B cell (primary cell): ENCODE results near the gene LRCH1. TPM values are rescaled to one million over a fixed set of nuclear protein-coding genes. Genes with fewer than 3 reads are reported as not detected.

Experiments
- ATAC-seq: fragments of 200-7000 bp; cut with Tn5 transposase; one replicate; pipeline ENCODE4 v1.10.0; 2021; ENCODE audit warnings: low read depth, mild to moderate bottlenecking, moderate number of reproducible peaks, moderate library complexity
- CTCF ChIA-PET: fragments of 350-600 bp; sonication (Branson Sonifier 250); formaldehyde crosslinking; loops from one replicate; lab custom pipeline; 2021; ENCODE audit warnings: antibody characterized with exemption, inconsistent platforms; lab: Charles Lee
- POLR2A ChIA-PET: fragments of 350-600 bp; sonication (Branson Sonifier 250); formaldehyde crosslinking; loops from one replicate; lab custom pipeline; 2021; ENCODE audit warnings: antibody characterized with exemption; lab: Charles Lee
- DNase-seq: peaks from one replicate; pipeline ENCODE4 v3.0.0; 2013
- H2AFZ ChIP-seq: 2 replicates; pipeline ENCODE4 v1.6.1; 2012; ENCODE audit warnings: mild to moderate bottlenecking, low read depth, low read length; ENCODE audit not compliant: insufficient read depth, poor library complexity, severe bottlenecking
- H3K27ac ChIP-seq, 2 donors: 1 replicate in 1 of 2; 2 replicates in 1 of 2; pipeline ENCODE4 v1.5.1; 2012 to 2013; ENCODE audit warnings: low read length in 2 of 2, mild to moderate bottlenecking in 2 of 2, moderate library complexity in 1 of 2
- H3K27me3 ChIP-seq, 4 experiments: fragments of 200-600 bp in 1 of 4; sonication (generic) in 1 of 4; replicated peaks in 1 of 4; 1 replicate in 2 of 4; 2 replicates in 2 of 4; pipeline versions ENCODE4 v1.6.1 to v1.7.0; 2013 to 2016; ENCODE audit warnings: low read length in 3 of 4, mild to moderate bottlenecking in 2 of 4, mixed read lengths in 1 of 4, moderate library complexity in 1 of 4; ENCODE audit not compliant: insufficient read depth in 4 of 4, control insufficient read depth in 3 of 4; ENCODE audit errors: control extremely low read depth in 1 of 4
- H3K36me3 ChIP-seq, 2 experiments: replicated peaks in 1 of 2; 1 replicate in 1 of 2; 2 replicates in 1 of 2; pipeline versions ENCODE4 v1.6.1 to v1.7.1; 2013; ENCODE audit warnings: low read length in 1 of 2; ENCODE audit not compliant: insufficient read depth in 2 of 2, control insufficient read depth in 1 of 2; ENCODE audit errors: control extremely low read depth in 1 of 2, extremely low read depth in 1 of 2
- H3K4me1 ChIP-seq, 2 donors: fragments of 200-600 bp in 1 of 2; sonication (generic) in 1 of 2; 1 replicate in 1 of 2; 2 replicates in 1 of 2; pipeline versions ENCODE4 v1.5.1 to v1.6.1; 2013 to 2017; ENCODE audit warnings: low read length in 2 of 2; ENCODE audit not compliant: control insufficient read depth in 2 of 2, insufficient read depth in 2 of 2
- H3K4me2 ChIP-seq: replicated peaks from 2 replicates; pipeline ENCODE3; 2012; ENCODE audit warnings: mild to moderate bottlenecking, low read depth, low read length; ENCODE audit not compliant: poor library complexity, severe bottlenecking
- H3K4me3 ChIP-seq, 5 experiments: fragments of 200-600 bp in 1 of 5; sonication (generic) in 1 of 5; 1 replicate in 3 of 5; 2 replicates in 2 of 5; pipeline versions ENCODE4 v1.5.1 to v1.7.0; 2011 to 2016; ENCODE audit warnings: low read length in 4 of 5, mild to moderate bottlenecking in 4 of 5, low read depth in 2 of 5, control low read depth in 1 of 5, moderate library complexity in 1 of 5; ENCODE audit not compliant: insufficient read depth in 1 of 5; ENCODE audit errors: control extremely low read depth in 1 of 5, extremely low read depth in 1 of 5
- H3K79me2 ChIP-seq: fragments of 200-600 bp; sonication (generic); one replicate; pipeline ENCODE4 v1.6.0; 2016; ENCODE audit warnings: low read length; ENCODE audit not compliant: control insufficient read depth, insufficient read depth
- H3K9ac ChIP-seq: fragments of 200-600 bp; sonication (generic); 2 replicates; pipeline ENCODE4 v1.6.1; 2017; ENCODE audit warnings: mild to moderate bottlenecking, low read length, moderate library complexity
- H3K9me3 ChIP-seq, 3 donors: one replicate each; pipeline versions ENCODE4 v1.6.1 to v1.7.1; 2013; ENCODE audit warnings: low read length in 2 of 3; ENCODE audit not compliant: control insufficient read depth in 2 of 3, insufficient read depth in 1 of 3; ENCODE audit errors: control extremely low read depth in 1 of 3
- H4K20me1 ChIP-seq: 2 replicates; pipeline ENCODE4 v1.6.0; 2012; ENCODE audit warnings: mild to moderate bottlenecking, low read length; ENCODE audit not compliant: insufficient read depth, control insufficient read depth, poor library complexity, severe bottlenecking
- H3K27ac Mint-ChIP-seq: one replicate; pipeline ENCODE4 v1.8.0; 2021; ENCODE audit warnings: mixed read lengths
- H3K27me3 Mint-ChIP-seq: one replicate; pipeline ENCODE4 v1.8.0; 2021; ENCODE audit warnings: mixed read lengths
- H3K4me1 Mint-ChIP-seq: one replicate; pipeline ENCODE4 v1.8.0; 2021; ENCODE audit warnings: mixed read lengths
- H3K4me3 Mint-ChIP-seq: one replicate; pipeline ENCODE4 v1.8.0; 2021; ENCODE audit warnings: mixed read lengths
- H3K9me3 Mint-ChIP-seq: one replicate; pipeline ENCODE4 v1.8.0; 2022; ENCODE audit warnings: mixed read lengths; ENCODE audit not compliant: insufficient read depth
- EZH2 ChIP-seq: IDR thresholded peaks from 2 replicates; pipeline ENCODE4 v1.6.1; 2012; ENCODE audit warnings: borderline replicate concordance, low read depth, mild to moderate bottlenecking, moderate library complexity, low read length; ENCODE audit not compliant: insufficient read depth, poor library complexity, severe bottlenecking
- WGBS: methylation state at CpG from one replicate; pipeline ENCODE4 v1.1.5; 2013; ENCODE audit warnings: missing lambda C conversion rate; ENCODE audit not compliant: insufficient coverage; 5-methylcytosine and 5-hydroxymethylcytosine counted together
- intact Hi-C: fragments of 100-400 bp; cut with micrococcal nuclease; formaldehyde crosslinking; loops from one replicate; pipeline ENCODE4 v1.10.0; 2022
- polyA plus RNA-seq: library from polyadenylated mRNA; depleted of rRNA; stranded (reverse); fragments of >200 nt; gene quantifications from 2 replicates; pipeline ENCODE4 v1.2.3, GENCODE V29; 2012
- total RNA-seq, 2 donors: library from RNA; stranded (reverse); fragments of 120-200 nt in 1 of 2; gene quantifications; 1 replicate in 1 of 2; 2 replicates in 1 of 2; pipeline versions ENCODE4 v1.2.3 to v1.2.4, GENCODE V29; 2013 to 2022
- TF ChIP-seq, protein P1 (sequence below): fragments of 200-600 bp; IDR thresholded peaks from one replicate; pipeline ENCODE4 v1.8.0; 2022; ENCODE audit warnings: antibody characterized with exemption, mild to moderate bottlenecking

Gene LRCH1
- total and polyA plus RNA-seq, 2 donors (not counting 1 experiment from before 2014, with no cell fraction given) = 13.0 to 50.3 TPM

DNA sequence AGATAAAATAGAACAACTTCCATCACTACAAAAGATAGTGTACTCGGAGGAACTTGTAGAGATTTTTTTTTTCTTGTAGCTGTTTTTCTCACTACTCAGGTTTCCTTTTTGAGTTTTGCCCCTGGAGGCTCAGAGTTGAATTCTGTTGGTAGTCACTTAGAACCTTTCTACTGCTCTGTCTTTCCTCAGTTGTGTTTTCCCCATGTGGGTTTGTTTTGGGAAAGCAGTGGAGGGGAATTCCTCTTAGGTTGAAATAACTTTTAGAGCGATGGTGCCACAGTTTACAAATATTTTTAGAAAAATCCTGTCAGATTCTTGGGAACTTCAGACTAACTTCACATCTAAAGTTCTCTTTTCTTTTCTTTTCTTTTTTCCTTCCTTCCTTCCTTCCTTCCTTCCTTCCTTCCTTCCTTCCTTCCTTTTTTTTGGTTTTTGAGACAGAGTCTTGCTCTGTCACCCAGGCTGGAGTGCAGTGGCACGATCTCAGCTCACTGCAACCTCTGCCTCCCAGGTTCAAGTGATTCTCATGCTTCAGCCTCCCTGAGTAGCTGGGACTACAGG, 65.8 kb downstream of the LRCH1 start:
- H3K27me3 Mint-ChIP-seq = no peaks in the 10 kb centered on the region
- peaks cover 97% of the 10 kb centered on the region for H3K79me2 ChIP-seq
- no peak for TF ChIP-seq EZH2
- TF ChIP-seq, protein P1, sequence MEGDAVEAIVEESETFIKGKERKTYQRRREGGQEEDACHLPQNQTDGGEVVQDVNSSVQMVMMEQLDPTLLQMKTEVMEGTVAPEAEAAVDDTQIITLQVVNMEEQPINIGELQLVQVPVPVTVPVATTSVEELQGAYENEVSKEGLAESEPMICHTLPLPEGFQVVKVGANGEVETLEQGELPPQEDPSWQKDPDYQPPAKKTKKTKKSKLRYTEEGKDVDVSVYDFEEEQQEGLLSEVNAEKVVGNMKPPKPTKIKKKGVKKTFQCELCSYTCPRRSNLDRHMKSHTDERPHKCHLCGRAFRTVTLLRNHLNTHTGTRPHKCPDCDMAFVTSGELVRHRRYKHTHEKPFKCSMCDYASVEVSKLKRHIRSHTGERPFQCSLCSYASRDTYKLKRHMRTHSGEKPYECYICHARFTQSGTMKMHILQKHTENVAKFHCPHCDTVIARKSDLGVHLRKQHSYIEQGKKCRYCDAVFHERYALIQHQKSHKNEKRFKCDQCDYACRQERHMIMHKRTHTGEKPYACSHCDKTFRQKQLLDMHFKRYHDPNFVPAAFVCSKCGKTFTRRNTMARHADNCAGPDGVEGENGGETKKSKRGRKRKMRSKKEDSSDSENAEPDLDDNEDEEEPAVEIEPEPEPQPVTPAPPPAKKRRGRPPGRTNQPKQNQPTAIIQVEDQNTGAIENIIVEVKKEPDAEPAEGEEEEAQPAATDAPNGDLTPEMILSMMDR = no peak
- H3K9ac ChIP-seq = no peak overlapping the region
- WGBS = 33% methylated on average over 1 of the region's 3 CpGs
- ATAC-seq (no peak), DNase-seq (no peak)
- no peak overlapping the region for H2AFZ ChIP-seq
- peaks cover 36% of the 10 kb centered on the region for H4K20me1 ChIP-seq
- peak overlapping the region in 1 of 2 donors; percentile 57 for H3K27ac ChIP-seq
- peaks cover 66 to 74% of the 10 kb centered on the region in 2 donors for H3K4me1 ChIP-seq
- H3K9me3 Mint-ChIP-seq = no peaks in the 10 kb centered on the region
- H3K4me3 Mint-ChIP-seq = peak overlapping the region; percentile 48
- H3K4me3 ChIP-seq = no peak overlapping the region
- ChIA-PET CTCF (interaction anchor here (1.0 to 1.5 kb wide), 7 partner anchors 9 to 102 kb away, joined by 3 to 5 read pairs (median 3); no protein-coding TSS in a partner anchor), POLR2A (no interaction called here)
- no peaks in the 10 kb centered on the region for H3K27me3 ChIP-seq
- no peaks in the 10 kb centered on the region for H3K36me3 ChIP-seq
- intact Hi-C loops = no loop called here
- H3K27ac Mint-ChIP-seq = peak overlapping the region; percentile 74
- H3K4me2 ChIP-seq = peak overlapping the region; percentile 43
- H3K4me1 Mint-ChIP-seq = peaks cover 93% of the 10 kb centered on the region
- H3K9me3 ChIP-seq = no peaks in the 10 kb centered on the region

DNA sequence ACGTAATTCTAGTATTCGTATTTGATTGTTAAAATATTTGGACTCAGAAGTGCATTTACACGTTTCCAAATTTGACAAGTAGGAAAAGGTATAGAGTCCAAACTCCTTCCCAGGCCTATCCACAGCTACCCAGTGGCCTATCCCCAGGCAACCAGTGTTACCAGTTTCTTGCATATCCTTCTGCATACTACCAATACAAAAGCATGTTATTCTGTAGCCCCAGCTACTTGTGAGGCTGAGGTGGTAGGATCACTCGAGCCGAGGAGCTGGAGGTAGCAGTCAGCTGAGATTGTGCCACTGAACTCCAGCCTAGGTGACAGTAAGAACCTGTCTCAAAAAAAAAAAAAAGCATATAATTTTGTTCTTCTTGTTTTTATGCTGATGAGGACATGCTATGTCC, 67.1 kb downstream of the LRCH1 start:
- no peak overlapping the region for H2AFZ ChIP-seq
- H4K20me1 ChIP-seq = peaks cover 35% of the 10 kb centered on the region
- intact Hi-C loops = loop anchor here (2.0 to 5.0 kb wide), 2 partner anchors 15 to 33 kb away; no protein-coding TSS in a partner anchor
- peaks cover 97% of the 10 kb centered on the region for H3K79me2 ChIP-seq
- H3K27ac ChIP-seq = no peak overlapping the region
- H3K4me3 ChIP-seq = no peak overlapping the region
- peaks cover 76 to 82% of the 10 kb centered on the region in 2 donors for H3K4me1 ChIP-seq
- H3K4me2 ChIP-seq = peak overlapping the region; percentile 22
- Mint-ChIP-seq H3K27ac (peak overlapping the region; percentile 37), H3K27me3 (no peaks in the 10 kb centered on the region), H3K9me3 (no peaks in the 10 kb centered on the region), H3K4me1 (peaks cover 95% of the 10 kb centered on the region), H3K4me3 (peak overlapping the region; percentile 60)
- no peak for DNase-seq
- peak overlapping the region; percentile 6 for H3K9ac ChIP-seq
- no peak for ATAC-seq
- H3K27me3 ChIP-seq = no peaks in the 10 kb centered on the region
- H3K36me3 ChIP-seq = no peaks in the 10 kb centered on the region
- H3K9me3 ChIP-seq = no peaks in the 10 kb centered on the region
- TF ChIP-seq, protein P1 = no peak
- no peak for TF ChIP-seq EZH2
- WGBS = no CpG with 5 or more reads among the region's 5 CpGs
- CTCF ChIA-PET = interaction anchor here (1.2 to 2.5 kb wide), 5 partner anchors 11 to 68 kb away, joined by 3 to 16 read pairs (median 5); no protein-coding TSS in a partner anchor
- POLR2A ChIA-PET = interaction anchor here (1.7 kb wide), 1 partner anchor 9 kb away, joined by 5 read pairs; no protein-coding TSS in a partner anchor
